ENCODE data around the gene ZNF385B. TPM values are rescaled to one million over a fixed set of nuclear protein-coding genes. Genes with fewer than 3 reads are reported as not detected.

Gene ZNF385B
- total RNA-seq, 1 experiment from 2014 or later: 0.28 TPM

DNA sequence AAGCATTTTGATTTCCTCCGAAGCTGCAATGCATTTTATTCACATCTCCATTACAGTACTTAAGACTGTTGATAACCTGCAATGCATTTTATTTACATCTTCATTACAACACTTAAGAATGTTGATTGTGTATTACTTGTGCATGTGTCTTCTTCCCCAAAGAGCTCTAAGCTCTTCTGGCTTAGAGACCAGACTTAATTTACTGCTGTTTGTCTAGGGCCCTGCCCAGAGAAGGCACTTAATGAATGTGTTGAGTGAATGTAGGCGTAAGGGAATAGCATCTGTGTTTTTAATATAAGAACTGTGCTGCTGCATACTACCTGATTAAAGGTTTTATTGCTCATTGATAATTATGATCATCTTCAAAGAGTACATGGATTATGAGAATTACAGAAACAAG is 295.6 kb downstream of the ZNF385B start:
- TF ChIP-seq REST (IDR thresholded peaks at IDR 0.05; ENCODE audit: insufficient read depth in 1 of 2, low read depth in 2 of 2, low read length in 1 of 2): no peak
- TF ChIP-seq POLR2AphosphoS5 (IDR thresholded peaks at IDR 0.05; ENCODE audit: low read depth, low read length): no peak
- no peak for TF ChIP-seq TCF7L2 (IDR thresholded peaks at IDR 0.05; ENCODE audit: low read depth, low read length)
- TF ChIP-seq SIN3A (IDR thresholded peaks at IDR 0.05; ENCODE audit: borderline replicate concordance, insufficient read depth, low read depth, low read length): no peak
- TF ChIP-seq CTCF (IDR thresholded peaks at IDR 0.05): no peak
- BruUV-seq (replicated peaks): no TSS peak
- no peak overlapping the region for H3K27ac ChIP-seq (ENCODE audit: low read length)
- in situ Hi-C loops (cut with HindIII; ENCODE audit: low pct_unique_long_range_greater_than_20kb, low sequenced_read_pairs) (no loop called here), intact Hi-C loops (cut with micrococcal nuclease; ENCODE audit: unreplicated experiment) (no loop called here)
- no peak for ATAC-seq
- no peaks in the 10 kb centered on the region for H3K4me1 ChIP-seq (ENCODE audit: control insufficient read depth, insufficient read depth, low read length)
- ChIA-PET POLR2A (no interaction called here), CTCF (no interaction called here)
- H3K27me3 ChIP-seq (ENCODE audit: control insufficient read depth, insufficient read depth, low read length): no peaks in the 10 kb centered on the region
- H3K36me3 ChIP-seq (ENCODE audit: control insufficient read depth, insufficient read depth, low read length): no peaks in the 10 kb centered on the region
- no peak for DNase-seq (ENCODE audit: low read depth, low spot score)
- H3K9me3 ChIP-seq (ENCODE audit: control insufficient read depth, insufficient read depth, low read depth, low read length): no peaks in the 10 kb centered on the region
- no peak overlapping the region for H3K4me3 ChIP-seq (ENCODE audit: low read depth in 2 of 2, low read length in 2 of 2)

DNA sequence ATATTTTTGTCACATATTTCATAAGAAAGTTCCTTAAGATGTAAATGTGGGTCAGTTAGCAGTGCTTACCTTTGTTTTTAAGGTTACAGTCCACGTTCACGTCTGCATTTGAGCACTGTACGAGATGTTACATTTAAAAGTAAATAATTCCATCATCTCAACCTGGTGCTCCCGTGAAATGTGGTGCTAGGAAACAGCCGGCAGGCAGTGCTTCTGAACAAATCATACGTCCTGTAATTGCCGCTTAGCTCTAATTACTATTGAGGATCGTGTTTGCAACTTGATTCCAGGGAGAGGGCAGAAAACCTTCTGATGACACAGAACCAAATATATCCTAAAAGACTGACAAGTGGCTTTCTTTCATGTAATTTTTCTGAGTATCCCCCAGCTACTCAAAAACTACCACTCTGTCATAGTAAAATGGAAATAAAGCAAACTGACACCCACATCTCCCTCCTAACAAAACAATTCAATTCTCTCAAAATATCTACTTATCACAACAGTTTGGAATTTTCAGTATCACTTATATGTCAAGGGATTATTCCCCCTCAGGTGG is 299.0 kb downstream of the ZNF385B start:
- no peak for ATAC-seq
- no TSS peak for BruUV-seq (replicated peaks)
- Histone ChIP-seq H3K4me1 (ENCODE audit: control insufficient read depth, insufficient read depth, low read length) (no peaks in the 10 kb centered on the region), H3K4me3 (ENCODE audit: low read depth in 2 of 2, low read length in 2 of 2) (no peak overlapping the region), H3K36me3 (ENCODE audit: control insufficient read depth, insufficient read depth, low read length) (no peaks in the 10 kb centered on the region), H3K27me3 (ENCODE audit: control insufficient read depth, insufficient read depth, low read length) (no peaks in the 10 kb centered on the region), H3K9me3 (ENCODE audit: control insufficient read depth, insufficient read depth, low read depth, low read length) (no peaks in the 10 kb centered on the region), H3K27ac (ENCODE audit: low read length) (no peak overlapping the region)
- CTCF ChIA-PET: no interaction called here
- in situ Hi-C loops (cut with HindIII; ENCODE audit: low pct_unique_long_range_greater_than_20kb, low sequenced_read_pairs): no loop called here
- no peak for DNase-seq (ENCODE audit: low read depth, low spot score)
- TF ChIP-seq TCF7L2 (IDR thresholded peaks at IDR 0.05; ENCODE audit: low read depth, low read length) (no peak), REST (IDR thresholded peaks at IDR 0.05; ENCODE audit: insufficient read depth in 1 of 2, low read depth in 2 of 2, low read length in 1 of 2) (no peak), CTCF (IDR thresholded peaks at IDR 0.05) (no peak), POLR2AphosphoS5 (IDR thresholded peaks at IDR 0.05; ENCODE audit: low read depth, low read length) (no peak), SIN3A (IDR thresholded peaks at IDR 0.05; ENCODE audit: borderline replicate concordance, insufficient read depth, low read depth, low read length) (no peak)
- POLR2A ChIA-PET: no interaction called here
- intact Hi-C loops (cut with micrococcal nuclease; ENCODE audit: unreplicated experiment): no loop called here

Measured in Panc1 (cell line).